ENCODE data around the gene CHN2.

The CHN2 gene

GRCh38 chr7:29281782-29282541 lies 87.4 kb downstream of the CHN2 start:
- Histone ChIP-seq H3K9ac (no peak overlapping the region), H3K79me2 (no peaks in the 10 kb centered on the region), H3K36me3 (ENCODE audit: control insufficient read depth, insufficient read depth, low read length) (no peaks in the 10 kb centered on the region), H3K27ac (no peak overlapping the region), H3K9me3 (ENCODE audit: control insufficient read depth, low read length) (no peaks in the 10 kb centered on the region), H3K4me1 (no peaks in the 10 kb centered on the region), H2AFZ (no peak overlapping the region), H3K4me3 (ENCODE audit: low read depth, low read length) (no peak overlapping the region), H3K27me3 (ENCODE audit: control insufficient read depth, insufficient read depth, low read length) (no peaks in the 10 kb centered on the region), H3K4me2 (ENCODE audit: low read length) (peak overlapping the region; percentile 45)
- TF ChIP-seq CTCF (IDR thresholded peaks at IDR 0.05), result no peak

DNA sequence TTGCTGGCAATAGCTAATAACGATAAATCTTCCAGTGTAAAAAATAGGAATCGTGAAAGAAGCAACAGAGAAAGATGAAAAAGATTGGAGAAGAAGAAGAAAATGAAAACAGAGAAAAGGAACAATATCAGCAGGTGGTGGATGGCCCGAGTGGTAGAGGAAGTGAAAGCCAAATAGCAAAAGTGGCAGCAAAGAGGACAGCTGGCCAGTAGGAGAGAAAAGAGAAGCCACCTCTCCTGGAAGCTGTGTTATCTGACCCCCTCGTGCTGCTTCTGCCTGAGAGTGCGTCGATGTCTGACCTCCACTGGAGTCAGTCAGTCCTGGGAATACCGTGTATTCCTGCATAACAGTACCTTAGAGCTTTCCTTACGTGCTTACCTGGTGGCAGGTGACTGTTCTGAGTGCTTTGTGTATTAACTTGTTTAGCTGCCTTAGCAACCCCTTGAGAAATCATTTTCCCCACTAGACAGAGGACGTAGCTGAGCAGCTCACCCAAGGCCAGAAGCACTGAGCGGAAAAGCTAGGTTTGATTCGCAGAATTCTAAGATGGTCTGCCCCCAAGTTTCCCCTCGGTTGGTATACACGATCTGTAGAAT lies 88.3 kb downstream of the CHN2 start:
- Histone ChIP-seq H3K4me2 (ENCODE audit: low read length) (no peak overlapping the region), H3K4me3 (ENCODE audit: low read depth, low read length) (no peak overlapping the region), H3K36me3 (ENCODE audit: control insufficient read depth, insufficient read depth, low read length) (no peaks in the 10 kb centered on the region), H3K27ac (no peak overlapping the region), H3K9ac (no peak overlapping the region), H3K27me3 (ENCODE audit: control insufficient read depth, insufficient read depth, low read length) (no peaks in the 10 kb centered on the region), H3K79me2 (no peaks in the 10 kb centered on the region), H3K4me1 (no peaks in the 10 kb centered on the region), H3K9me3 (ENCODE audit: control insufficient read depth, low read length) (no peaks in the 10 kb centered on the region), H2AFZ (no peak overlapping the region)
- no peak for TF ChIP-seq CTCF (IDR thresholded peaks at IDR 0.05)

GRCh38 chr7:29284696-29285443 lies 90.3 kb downstream of the CHN2 start:
- Histone ChIP-seq H3K27ac (no peak overlapping the region), H3K27me3 (ENCODE audit: control insufficient read depth, insufficient read depth, low read length) (no peaks in the 10 kb centered on the region), H2AFZ (no peak overlapping the region), H3K9me3 (ENCODE audit: control insufficient read depth, low read length) (no peaks in the 10 kb centered on the region), H3K36me3 (ENCODE audit: control insufficient read depth, insufficient read depth, low read length) (no peaks in the 10 kb centered on the region), H3K4me3 (ENCODE audit: low read depth, low read length) (no peak overlapping the region), H3K4me1 (no peaks in the 10 kb centered on the region), H3K4me2 (ENCODE audit: low read length) (no peak overlapping the region), H3K79me2 (no peaks in the 10 kb centered on the region), H3K9ac (no peak overlapping the region)
- TF ChIP-seq CTCF (IDR thresholded peaks at IDR 0.05), result no peak

DNA sequence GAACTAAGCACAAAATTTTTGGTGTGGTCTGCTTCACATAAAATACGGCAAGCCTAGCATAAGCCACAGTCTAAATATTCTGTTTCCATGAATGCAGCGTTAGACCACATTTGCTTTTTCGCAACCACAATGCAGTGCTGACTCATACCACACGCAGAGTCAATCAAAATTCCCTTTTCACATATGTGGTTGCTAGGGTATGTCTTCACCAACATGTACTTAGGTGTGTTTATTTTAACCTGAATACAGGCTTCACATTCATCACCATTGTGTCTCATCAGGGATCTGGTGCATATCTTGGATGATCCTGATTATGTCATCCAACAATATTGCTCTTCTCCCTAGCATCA lies 90.8 kb downstream of the CHN2 start:
- H3K9me3 ChIP-seq (ENCODE audit: control insufficient read depth, low read length), result no peaks in the 10 kb centered on the region

More for the DNA sequence above, 90.8 kb downstream of the CHN2 start:
- Histone ChIP-seq H3K4me3 (ENCODE audit: low read depth, low read length) (no peak overlapping the region), H3K4me2 (ENCODE audit: low read length) (no peak overlapping the region), H3K9ac (no peak overlapping the region), H3K36me3 (ENCODE audit: control insufficient read depth, insufficient read depth, low read length) (no peaks in the 10 kb centered on the region), H3K79me2 (no peaks in the 10 kb centered on the region), H3K4me1 (no peaks in the 10 kb centered on the region), H2AFZ (no peak overlapping the region), H3K27me3 (ENCODE audit: control insufficient read depth, insufficient read depth, low read length) (no peaks in the 10 kb centered on the region), H3K27ac (no peak overlapping the region)
- no peak for TF ChIP-seq CTCF (IDR thresholded peaks at IDR 0.05)

Data from parathyroid adenoma (tissue), 2 donors.